Measurements from ENCODE around the gene CNIH2.
"Not testable (repeated sequence)": the region's sequence is repeated elsewhere in the genome, so short reads cannot be mapped to it uniquely, and the experiment has no call there.

The CNIH2 gene

GRCh38 chr11:66259956-66260355 is 18.0 kb upstream of the CNIH2 start:
- DNase-seq: peak; percentile 76

DNA sequence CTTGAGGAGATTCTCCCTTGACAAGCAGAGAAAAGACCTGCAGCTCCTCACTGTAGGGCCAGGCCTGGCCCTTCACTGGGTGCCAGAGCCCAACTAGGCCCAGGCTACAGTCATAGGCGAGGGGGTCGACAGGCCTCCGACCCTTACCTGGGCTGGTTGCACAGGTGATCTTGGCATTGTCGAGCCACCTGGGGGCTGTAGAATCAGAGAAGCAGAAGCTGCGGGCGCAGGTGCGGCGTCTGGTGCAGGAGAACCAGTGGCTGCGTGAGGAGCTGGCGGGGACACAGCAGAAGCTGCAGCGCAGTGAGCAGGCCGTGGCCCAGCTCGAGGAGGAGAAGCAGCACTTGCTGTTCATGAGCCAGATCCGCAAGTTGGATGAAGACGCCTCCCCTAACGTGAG is 16.4 kb upstream of the CNIH2 start:
- no peak for DNase-seq

GRCh38 chr11:66262191-66262590 is 15.8 kb upstream of the CNIH2 start:
- no peak for DNase-seq

- DNase-seq: no peak
Observed at GRCh38 chr11:66262696-66263095, 15.3 kb upstream of the CNIH2 start.

DNA sequence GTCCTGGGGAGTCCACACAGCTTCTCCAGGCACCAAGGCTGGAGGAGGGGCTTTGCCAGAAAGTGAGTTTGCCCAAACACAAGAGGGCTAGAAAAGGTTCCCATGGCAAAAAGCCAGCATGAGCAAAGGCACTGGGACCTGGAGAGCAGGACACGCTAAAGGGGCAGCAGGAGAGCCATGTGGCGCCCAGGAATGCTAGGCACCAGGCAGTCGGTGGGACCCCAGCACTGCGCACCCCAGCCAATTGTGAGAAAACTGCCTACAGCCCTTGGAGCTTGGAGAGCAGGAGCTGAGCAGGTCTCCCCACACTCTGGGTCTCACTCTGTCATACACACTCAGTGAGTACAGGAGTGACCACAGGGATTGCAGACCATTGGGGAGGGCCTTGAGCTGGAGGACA is 14.7 kb upstream of the CNIH2 start:
- no peak for DNase-seq

GRCh38 chr11:66263785-66264184 is 14.2 kb upstream of the CNIH2 start:
- DNase-seq: no peak

DNA sequence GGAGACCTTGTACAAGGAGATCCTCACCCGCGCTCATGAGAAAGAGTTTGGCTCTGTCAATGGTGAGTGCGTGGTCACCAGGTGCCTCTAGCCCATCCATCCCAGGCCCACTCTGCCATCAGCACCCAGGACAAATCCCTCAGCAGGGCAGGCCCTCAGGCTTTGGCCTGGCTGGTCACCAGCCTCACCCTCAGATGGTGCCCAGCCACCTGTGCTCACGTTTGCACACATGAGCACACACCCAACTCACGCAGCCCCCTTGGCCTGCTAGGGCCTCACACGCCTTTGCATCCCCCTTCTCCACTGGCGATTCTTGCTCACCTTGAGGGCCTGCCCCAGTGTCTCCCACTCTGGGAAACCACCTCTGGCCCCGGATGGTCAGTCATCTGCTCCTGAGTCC is 13.6 kb upstream of the CNIH2 start:
- DNase-seq: no peak

DNA sequence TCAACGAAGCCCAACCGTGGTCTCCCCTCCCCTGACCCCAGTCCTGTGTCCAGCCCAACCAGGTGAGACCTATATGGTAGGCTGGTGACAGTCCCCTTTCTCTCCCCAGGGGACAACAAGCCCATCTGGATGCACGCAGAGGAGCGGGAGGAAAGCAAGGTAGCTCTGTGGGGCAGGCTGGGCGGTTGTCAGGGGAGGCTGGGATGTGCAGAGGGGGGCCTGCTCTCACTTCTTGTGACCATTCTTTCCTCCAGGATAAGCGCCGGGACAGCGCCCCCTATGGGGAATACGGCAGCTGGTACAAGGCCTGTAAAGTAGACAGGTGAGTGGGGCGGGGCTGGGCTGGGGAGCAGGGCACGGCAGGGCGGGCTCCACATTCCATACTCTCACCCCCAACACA is 13.1 kb upstream of the CNIH2 start:
- no peak for DNase-seq

DNA sequence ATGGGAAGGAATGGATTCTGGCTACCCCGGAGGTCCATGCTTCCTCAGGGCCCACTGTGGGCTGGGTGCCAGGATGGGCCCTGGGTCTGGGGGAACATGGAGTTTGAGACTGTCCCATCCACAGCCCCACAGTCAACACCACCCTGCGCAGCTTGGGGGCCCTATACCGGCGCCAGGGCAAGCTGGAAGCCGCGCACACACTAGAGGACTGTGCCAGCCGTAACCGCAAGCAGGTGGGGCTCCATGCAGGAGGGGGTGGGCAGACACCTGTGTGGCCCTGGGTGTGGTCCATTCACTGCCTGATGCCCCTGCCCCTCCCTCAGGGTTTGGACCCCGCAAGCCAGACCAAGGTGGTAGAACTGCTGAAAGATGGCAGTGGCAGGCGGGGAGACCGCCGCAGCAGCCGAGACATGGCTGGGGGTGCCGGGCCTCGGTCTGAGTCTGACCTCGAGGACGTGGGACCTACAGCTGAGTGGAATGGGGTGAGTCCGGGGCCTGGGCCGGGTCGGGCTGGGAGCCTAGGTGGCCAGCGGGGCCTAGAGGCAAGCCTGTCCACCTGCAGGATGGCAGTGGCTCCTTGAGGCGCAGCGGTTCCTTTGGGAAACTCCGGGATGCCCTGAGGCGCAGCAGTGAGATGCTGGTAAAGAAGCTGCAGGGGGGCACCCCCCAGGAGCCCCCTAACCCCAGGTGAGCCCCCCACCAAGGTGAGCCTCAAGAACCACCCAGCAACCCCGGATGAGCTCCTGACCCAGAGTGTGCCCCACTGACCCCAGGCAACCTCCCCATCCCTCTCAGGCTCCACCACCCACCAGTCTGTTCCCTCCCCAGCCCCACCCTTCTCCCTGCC is 12.2 kb upstream of the CNIH2 start:
- no peak for DNase-seq

- no peak for DNase-seq
Observed at GRCh38 chr11:66266378-66267038, 11.5 kb upstream of the CNIH2 start.

GRCh38 chr11:66267039-66267378 is 11.0 kb upstream of the CNIH2 start:
- no peak for DNase-seq

- peak; percentile 83 for DNase-seq
Observed at GRCh38 chr11:66267379-66268243, 10.4 kb upstream of the CNIH2 start.

GRCh38 chr11:66268244-66268951 is 9.6 kb upstream of the CNIH2 start, which contains the start of gene RAB1B:
RAB1B (plus strand) TSS chr11:66268639; CDS start chr11:66268680, 41 bp downstream.
- peak; percentile 99 for DNase-seq

DNA sequence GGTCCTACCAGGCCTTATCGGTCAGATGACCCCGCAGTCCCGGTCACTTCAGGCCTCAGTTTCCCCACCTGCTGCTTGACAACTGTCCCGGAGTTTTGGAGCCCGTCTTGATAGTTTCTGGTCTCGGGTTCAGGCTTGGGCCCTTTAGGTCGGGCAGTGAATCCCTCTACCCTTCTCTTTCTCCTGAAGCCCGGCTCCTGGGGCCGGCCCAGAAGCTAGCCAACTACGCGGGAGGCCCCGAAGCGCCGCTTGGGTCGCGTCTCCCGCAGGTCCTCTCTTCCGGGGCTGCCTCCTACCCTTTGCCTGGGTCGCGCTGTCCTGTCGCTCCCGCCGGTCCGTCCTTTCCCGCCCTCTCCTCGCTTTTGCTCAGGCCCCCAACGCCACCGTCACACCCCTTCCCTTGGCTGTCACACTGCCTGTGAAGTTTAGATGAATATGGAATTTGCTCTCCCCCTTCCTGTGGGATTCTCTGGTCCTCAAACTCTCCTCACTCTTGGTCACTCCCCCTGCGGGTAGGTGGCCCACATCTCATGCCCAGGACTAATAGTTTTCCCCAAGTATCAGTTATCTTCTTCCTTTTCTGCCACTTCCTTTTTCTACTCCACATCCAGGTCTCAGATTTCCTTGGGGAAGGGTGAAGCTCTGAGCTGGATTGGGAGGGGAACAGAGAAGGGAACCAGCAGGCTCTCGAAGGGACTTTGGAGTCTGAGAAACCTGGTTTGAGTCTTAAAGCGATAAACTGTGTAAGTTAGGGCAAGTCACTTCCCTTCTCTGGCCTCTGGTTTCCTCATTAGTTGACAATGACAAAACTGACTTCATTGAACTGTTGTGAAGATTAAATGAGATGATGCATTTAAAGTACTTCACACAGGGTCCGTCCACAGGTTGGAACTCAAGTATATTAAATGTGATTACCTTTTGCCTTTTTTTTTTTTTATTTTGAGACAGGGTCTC is 8.7 kb upstream of the CNIH2 start:
- no peak for DNase-seq

GRCh38 chr11:66271816-66272215 is 6.2 kb upstream of the CNIH2 start:
- no peak for DNase-seq

DNA sequence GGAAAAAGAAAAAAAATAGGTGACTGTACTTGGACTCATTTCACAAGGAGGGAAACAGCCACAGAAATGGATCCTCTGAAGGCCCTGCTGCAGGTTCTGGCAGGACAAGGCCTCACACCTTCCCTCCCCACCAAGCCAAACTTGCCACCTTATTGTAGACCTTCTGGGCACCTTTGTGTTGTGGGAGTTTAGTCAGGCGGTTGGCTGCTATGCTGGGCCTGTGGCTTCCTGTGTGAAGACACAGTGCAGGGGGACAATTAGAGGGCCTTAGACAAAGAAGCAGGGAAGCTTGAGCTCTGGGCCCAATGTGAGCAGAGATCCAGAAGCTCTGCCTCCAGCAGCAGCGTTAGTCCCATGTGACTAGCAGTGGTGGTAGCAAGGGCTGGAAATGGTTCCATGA is 5.4 kb upstream of the CNIH2 start:
- no peak for DNase-seq

DNA sequence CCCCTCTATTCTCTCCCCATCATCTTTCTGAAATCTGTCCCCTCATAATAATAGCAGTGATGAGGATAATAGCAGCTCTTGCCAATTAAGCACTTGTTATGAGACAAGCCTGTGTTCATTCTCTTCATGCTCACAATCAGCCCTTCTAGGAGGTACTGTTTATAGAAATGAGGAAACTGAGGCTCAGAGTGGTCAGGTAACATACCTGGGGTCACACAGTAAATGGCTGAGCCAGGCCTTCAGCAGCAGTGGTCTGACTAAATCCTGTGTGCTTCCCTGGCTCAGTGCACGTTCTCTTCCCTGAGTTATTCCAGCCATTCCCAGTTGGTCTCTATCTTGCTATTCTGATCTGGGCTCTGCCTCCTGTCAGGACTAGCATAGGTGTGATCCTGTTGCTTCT is 3.8 kb upstream of the CNIH2 start:
- DNase-seq: no peak

DNA sequence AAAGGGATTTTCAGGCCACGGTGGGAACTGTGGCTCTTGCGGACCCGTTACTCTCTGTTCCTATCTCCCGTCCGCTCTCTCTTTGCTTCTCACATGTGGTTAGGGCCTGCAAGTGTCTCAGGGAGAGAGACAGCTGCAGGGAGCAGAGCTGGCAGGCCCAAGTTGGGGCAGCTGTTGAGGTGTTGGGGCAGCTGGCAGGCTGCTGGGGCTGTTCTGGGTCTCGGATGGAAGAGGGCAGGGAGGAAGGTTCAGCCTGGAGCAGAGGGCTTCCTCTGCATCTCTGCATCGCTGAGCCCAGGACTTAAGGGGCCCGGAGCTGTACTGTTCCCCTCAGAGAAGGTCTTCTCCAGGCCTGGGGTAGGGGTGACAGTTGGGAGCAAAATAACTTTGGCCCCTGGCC is 2.6 kb upstream of the CNIH2 start:
- no peak for DNase-seq

DNA sequence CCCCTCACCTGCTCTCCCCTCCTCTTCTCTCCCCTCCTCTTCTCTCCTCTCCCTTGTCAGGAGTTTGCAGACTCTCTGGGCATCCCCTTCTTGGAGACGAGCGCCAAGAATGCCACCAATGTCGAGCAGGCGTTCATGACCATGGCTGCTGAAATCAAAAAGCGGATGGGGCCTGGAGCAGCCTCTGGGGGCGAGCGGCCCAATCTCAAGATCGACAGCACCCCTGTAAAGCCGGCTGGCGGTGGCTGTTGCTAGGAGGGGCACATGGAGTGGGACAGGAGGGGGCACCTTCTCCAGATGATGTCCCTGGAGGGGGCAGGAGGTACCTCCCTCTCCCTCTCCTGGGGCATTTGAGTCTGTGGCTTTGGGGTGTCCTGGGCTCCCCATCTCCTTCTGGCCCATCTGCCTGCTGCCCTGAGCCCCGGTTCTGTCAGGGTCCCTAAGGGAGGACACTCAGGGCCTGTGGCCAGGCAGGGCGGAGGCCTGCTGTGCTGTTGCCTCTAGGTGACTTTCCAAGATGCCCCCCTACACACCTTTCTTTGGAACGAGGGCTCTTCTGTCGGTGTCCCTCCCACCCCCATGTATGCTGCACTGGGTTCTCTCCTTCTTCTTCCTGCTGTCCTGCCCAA is 1.9 kb upstream of the CNIH2 start:
- no peak for DNase-seq

- DNase-seq: not testable (repeated sequence)
Observed at GRCh38 chr11:66276619-66277018, 1.4 kb upstream of the CNIH2 start.

DNA sequence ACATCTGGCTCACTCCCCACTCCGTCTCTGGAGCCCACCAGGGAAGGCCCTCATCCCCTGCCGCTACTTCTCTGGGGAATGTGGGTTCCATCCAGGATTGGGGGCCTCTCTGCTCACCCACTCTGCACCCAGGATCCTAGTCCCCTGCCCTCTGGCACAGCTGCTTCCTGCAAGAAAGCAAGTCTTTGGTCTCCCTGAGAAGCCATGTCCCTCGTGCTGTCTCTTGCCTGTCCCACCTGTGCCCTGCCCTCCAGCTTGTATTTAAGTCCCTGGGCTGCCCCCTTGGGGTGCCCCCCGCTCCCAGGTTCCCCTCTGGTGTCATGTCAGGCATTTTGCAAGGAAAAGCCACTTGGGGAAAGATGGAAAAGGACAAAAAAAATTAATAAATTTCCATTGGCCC is 911 bp upstream of the CNIH2 start:
- DNase-seq: not testable (repeated sequence)

All from NCI-H2171 (cell line).